NCI-H69 (cell line): Measurements from ENCODE around the gene STAC3.

Source experiments
- DNase-seq: peaks from one replicate; lab custom pipeline; 2025; lab: John Stamatoyannopoulos, UW

The STAC3 gene

DNA sequence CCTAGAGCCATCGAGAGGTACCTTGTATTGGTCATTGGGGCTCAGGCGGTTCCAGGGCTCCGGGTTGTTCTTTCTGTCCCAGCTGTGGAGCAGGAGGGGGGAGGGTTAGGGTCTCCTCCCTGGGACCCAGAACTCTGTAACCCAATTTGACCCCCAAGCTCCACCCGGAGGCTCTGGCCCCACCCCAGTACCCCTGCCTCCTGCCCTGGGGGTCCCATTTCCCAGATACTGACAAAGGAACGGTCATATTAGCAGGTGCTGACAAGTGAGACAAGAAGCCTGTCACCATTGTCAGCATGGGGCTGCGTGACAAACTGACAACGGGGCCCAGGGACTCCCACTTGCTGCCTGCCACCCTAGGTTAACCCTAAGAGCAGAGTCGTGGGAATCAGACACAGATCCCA, 15.3 kb downstream of the STAC3 start:
- DNase-seq: no peak

DNA sequence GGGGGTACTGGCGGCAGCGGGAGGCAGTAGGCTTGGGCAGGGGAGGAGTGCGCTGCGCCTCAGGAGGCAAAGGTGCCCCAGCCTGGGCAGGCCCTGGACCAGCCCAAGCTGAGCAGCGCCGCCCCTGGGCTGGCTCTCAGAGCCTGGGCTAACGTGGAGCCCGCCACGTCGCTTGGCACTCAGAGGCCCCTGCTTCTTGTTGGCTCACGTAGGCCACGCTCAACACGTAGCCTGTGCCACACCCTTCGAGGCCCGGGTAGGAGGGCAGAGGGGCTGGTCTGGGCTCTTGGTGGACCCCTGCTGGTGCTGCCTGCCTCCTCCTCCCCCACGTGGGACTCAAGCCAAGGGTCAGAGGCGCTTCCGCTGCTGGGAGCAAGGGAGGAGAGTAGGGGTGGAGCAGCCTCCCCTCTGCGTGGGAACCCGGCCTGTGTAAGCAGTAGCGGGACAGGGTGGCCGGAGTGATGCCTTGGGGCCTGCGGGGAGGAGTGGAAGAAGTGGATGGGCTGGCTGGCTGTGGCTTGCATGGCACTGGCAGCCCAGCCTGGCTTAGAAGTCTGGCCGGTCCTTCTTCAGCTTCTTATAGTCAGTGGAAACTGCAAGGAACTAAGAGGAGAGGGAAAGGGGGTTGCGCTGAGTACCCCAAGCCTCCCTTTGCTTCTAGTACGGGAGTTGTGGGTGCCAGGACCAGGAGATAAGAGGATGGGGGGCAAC, 15.8 kb downstream of the STAC3 start:
- DNase-seq: peak; percentile 98

- no peak for DNase-seq
Measured at GRCh38 chr12:57234571-57235016, 16.4 kb downstream of the STAC3 start.

DNA sequence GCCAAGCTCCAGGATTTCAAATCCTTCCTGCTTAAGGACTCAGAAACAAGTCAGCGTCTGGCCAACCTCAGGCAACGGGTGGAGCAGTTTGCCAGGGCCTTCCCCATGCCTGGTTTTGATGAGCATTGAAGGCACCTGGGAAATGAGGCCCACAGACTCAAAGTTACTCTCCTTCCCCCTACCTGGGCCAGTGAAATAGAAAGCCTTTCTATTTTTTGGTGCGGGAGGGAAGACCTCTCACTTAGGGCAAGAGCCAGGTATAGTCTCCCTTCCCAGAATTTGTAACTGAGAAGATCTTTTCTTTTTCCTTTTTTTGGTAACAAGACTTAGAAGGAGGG, 16.8 kb downstream of the STAC3 start:
- DNase-seq: no peak

DNA sequence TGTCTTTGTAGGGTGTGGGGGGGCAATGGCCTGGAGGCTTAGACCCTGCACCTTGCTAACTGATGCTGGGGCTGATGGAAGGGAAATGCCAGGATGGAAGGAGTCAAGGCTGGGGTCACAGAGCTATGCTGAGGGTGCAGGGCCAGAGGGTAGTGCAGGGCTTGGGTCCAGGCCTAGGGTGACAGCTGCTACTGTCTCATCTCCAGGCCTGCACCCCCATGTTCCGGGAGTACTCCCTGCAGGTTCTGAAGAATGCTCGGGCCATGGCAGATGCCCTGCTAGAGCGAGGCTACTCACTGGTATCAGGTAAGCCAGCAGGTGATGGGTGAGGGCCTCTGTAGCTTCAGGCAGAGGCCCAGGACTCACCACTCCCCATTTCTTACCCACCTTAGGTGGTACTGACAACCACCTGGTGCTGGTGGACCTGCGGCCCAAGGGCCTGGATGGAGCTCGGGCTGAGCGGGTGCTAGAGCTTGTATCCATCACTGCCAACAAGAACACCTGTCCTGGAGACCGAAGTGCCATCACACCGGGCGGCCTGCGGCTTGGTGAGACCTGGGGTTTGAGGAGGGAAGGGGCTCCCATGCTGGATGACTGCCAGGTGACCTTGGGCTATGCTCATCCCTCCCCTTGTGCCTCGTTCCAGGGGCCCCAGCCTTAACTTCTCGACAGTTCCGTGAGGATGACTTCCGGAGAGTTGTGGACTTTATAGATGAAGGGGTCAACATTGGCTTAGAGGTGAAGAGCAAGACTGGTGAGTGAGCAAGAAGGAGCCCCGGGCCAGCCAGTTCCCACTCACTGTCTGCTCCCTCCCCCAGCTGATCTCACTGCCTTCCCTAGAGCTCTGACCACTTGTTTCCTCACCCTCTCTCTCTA, 17.4 kb downstream of the STAC3 start:
- DNase-seq: no peak

DNA sequence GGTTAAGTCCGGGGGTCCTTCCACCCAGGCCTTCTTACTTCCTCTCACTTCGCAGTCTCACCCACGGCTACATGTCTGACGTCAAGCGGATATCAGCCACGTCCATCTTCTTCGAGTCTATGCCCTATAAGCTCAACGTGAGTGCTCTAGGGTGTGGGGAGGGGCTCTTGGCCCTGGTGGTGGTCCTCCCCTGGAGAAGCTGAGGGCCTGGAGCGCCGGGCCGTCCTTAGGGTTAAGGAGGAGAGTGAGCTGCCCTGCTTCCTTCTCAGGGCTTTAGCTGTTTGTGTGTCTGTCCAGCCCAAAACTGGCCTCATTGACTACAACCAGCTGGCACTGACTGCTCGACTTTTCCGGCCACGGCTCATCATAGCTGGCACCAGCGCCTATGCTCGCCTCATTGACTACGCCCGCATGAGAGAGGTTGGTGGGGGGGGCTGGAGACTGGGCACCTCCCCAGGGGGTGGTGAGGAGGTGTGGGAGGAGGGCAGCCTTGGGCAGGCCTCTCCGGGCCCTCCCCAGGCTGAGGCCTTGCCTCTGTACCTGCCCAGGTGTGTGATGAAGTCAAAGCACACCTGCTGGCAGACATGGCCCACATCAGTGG, 18.7 kb downstream of the STAC3 start:
- no peak for DNase-seq

DNA sequence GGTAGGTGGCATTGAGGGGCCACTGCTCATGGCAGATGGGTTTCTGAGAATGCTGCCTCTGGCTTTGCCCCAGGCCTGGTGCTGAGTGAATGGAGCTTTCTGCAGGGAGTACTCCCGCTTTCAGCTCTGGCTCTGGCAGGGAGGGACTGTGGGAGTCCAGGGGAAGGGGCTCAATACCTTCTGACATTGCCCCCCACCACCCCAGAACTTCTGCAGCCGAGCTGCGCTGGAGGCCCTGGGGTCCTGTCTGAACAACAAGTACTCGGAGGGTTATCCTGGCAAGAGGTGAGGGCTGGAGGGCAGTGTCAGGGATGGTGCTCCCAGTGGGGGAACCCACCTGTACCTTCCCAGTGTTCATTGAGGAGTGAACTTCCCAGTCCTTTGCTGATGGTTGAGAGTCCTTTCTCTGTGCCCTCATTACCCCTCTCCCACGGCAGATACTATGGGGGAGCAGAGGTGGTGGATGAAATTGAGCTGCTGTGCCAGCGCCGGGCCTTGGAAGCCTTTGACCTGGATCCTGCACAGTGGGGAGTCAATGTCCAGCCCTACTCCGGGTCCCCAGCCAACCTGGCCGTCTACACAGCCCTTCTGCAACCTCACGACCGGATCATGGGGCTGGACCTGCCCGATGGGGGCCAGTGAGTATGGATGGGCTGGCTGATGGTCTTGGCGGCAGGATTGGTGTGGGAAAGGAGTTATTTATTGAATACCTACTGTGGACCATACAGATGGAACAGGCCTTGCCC, 19.5 kb downstream of the STAC3 start:
- DNase-seq: no peak

GRCh38 chr12:57230381-57231155, 20.4 kb downstream of the STAC3 start:
- no peak for DNase-seq

GRCh38 chr12:57229634-57230380, 21.2 kb downstream of the STAC3 start, which contains the start of gene SHMT2:
SHMT2 (plus strand) TSS chr12:57229711; CDS start chr12:57229779, 68 bp downstream.
- peak; percentile 98 for DNase-seq

- peak; percentile 54 for DNase-seq
Measured at GRCh38 chr12:57229046-57229633, 21.8 kb downstream of the STAC3 start.

- peak; percentile 73 for DNase-seq
Measured at GRCh38 chr12:57227315-57228115, 23.5 kb downstream of the STAC3 start.

- DNase-seq: peak; percentile 88
Measured at GRCh38 chr12:57226588-57227314, 24.2 kb downstream of the STAC3 start.

- no peak for DNase-seq
Measured at GRCh38 chr12:57225680-57226210, 25.2 kb downstream of the STAC3 start.

GRCh38 chr12:57224973-57225679, 25.9 kb downstream of the STAC3 start:
- peak; percentile 75 for DNase-seq

GRCh38 chr12:57224278-57224972, 26.6 kb downstream of the STAC3 start:
- no peak for DNase-seq

GRCh38 chr12:57223191-57224165, 27.5 kb downstream of the STAC3 start:
- DNase-seq: no peak
